Measurements from ENCODE around the gene FRY. TPM values are rescaled to one million over a fixed set of nuclear protein-coding genes. Genes with fewer than 3 reads are reported as not detected.

FRY gene
- total and polyA plus RNA-seq, 9 of the 15 experiments (the other 6 are each of a cell fraction or from before 2014, with no cell fraction given) = 0.03 to 0.31 (median 0.11) TPM; not detected in 3

DNA sequence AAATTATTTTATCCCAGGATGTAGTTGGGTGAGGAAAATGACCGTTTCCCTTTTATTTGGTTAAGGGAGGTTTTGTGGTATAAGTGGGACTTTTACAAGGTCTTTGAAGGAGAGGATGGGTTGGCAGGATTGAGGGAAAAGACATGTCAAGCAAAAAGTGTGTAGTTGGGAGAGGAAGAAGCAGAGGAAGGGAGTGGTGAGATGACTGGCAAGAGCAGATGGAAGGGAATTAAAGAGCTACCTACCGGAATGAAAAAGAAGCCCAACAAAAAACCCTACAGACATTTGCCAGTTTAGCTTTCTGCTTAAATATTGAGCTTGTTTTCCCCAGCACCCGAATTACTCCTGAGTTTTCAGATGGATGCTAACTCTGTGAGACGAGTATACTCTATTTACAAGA is 19.6 kb downstream of the FRY start (continued):
- TF ChIP-seq ZBTB40 (IDR thresholded peaks at IDR 0.05) (no peak), ZBTB40 (CRISPR knock-in tag; IDR thresholded peaks at IDR 0.05) (no peak), ELF1 (tag; IDR thresholded peaks at IDR 0.05) (no peak), YY1 (IDR thresholded peaks at IDR 0.05; ENCODE audit: borderline replicate concordance in 1 of 3, control insufficient read depth in 1 of 3, extremely low read depth in 1 of 3, insufficient read depth in 3 of 3, insufficient read length in 1 of 3, insufficient replicate concordance in 2 of 3, low read depth in 1 of 3, low read length in 2 of 3) (no peak)

Measured in K562 (cell line).